GM18499 (cell line): Measurements from ENCODE around the gene BRMS1.
"Not testable (repeated sequence)": the region's sequence is repeated elsewhere in the genome, so short reads cannot be mapped to it uniquely, and the experiment has no call there.

Source experiments
- ATAC-seq: cut with Tn5 transposase; IDR thresholded peaks from one replicate; pipeline ENCODE4 v1.9.1; 2021; ENCODE audit warnings: moderate number of reproducible peaks; ENCODE audit not compliant: insufficient read depth, unreplicated experiment

The BRMS1 gene

GRCh38 chr11:66363805-66364535 is 19.1 kb upstream of the BRMS1 start:
- ATAC-seq = no peak

- ATAC-seq = no peak
These were observed 18.3 kb upstream of the BRMS1 start for GRCh38 chr11:66363187-66363601.

- ATAC-seq = no peak
These were observed 17.7 kb upstream of the BRMS1 start for GRCh38 chr11:66362481-66363147.

GRCh38 chr11:66361502-66361941 is 16.6 kb upstream of the BRMS1 start:
- no peak for ATAC-seq

GRCh38 chr11:66360406-66361073 is 15.6 kb upstream of the BRMS1 start:
- no peak for ATAC-seq

GRCh38 chr11:66359662-66360087 is 14.8 kb upstream of the BRMS1 start:
- ATAC-seq = no peak

- ATAC-seq = not testable (repeated sequence)
These were observed 5.8 kb upstream of the BRMS1 start for GRCh38 chr11:66350560-66351235.

- ATAC-seq = no peak
These were observed 4.1 kb upstream of the BRMS1 start for GRCh38 chr11:66349084-66349386.

- no peak for ATAC-seq
These were observed 2.7 kb upstream of the BRMS1 start, which contains the start of gene B4GAT1 for GRCh38 chr11:66347425-66348276. B4GAT1 (minus strand) TSS chr11:66347629; CDS start chr11:66347545, 84 bp downstream.

GRCh38 chr11:66346476-66347424 is 1.8 kb upstream of the BRMS1 start:
- no peak for ATAC-seq

GRCh38 chr11:66345316-66345649 is 379 bp upstream of the BRMS1 start:
- ATAC-seq = no peak

- no peak for ATAC-seq
These were observed 1.7 kb downstream of the BRMS1 start for GRCh38 chr11:66343176-66343575.

- ATAC-seq = no peak
These were observed 3.3 kb downstream of the BRMS1 start for GRCh38 chr11:66341502-66342126.

GRCh38 chr11:66340596-66341501 is 4.1 kb downstream of the BRMS1 start:
- no peak for ATAC-seq

GRCh38 chr11:66339686-66340483 is 5.0 kb downstream of the BRMS1 start:
- no peak for ATAC-seq

- no peak for ATAC-seq
These were observed 5.7 kb downstream of the BRMS1 start for GRCh38 chr11:66339162-66339675.
